ENCODE results near the gene C16orf96.

The C16orf96 gene

DNA sequence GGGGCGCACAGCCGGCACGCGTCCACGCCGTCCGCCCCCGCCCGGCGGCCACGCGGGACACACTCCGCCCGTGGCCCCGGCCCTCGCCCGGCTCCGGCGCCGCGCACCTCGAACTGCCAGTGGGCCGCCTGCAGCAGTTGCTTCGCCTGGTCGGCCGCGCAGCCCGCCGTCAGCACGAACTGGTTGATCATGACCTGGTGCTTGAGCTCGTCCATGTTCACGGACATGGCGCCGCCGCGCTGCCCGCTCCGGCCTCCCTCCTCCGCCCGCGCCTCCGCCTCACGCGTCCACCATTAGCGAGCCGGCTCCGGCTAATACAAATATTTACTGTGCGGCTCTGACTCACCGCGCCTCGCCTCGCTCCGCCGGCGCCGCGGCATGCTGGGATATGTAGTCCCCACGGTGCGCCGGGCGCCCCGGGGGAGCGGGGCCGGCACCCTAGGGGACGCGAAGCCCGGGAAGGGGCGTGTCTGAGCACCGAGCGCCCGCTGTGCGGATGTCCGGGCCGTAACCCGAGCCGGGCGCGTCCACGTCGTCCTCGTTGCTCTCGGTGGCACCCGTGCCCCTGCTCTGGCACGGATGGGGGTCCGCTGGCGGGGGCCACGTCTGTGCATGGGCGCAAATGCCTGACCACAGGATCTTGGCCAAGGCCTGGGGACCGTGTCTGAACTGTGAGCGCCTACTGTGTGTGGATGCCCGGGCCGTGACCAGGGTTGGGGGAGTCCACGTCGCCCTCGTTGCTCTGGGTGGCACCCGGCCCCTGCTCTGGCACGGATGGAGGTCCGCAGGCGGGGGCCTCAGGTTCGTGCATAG lies 58.6 kb downstream of the C16orf96 start, which contains the start of gene UBALD1:
Gene UBALD1, minus strand, starts transcription at position 318 of the 813 bp plus-strand sequence. Its CDS starts 91 bp downstream, at position 227.
- peak within 1 kb of the TSS; percentile 94 for H3K9ac ChIP-seq (ENCODE audit: low read depth, low read length)
- peak within 1 kb of the TSS; percentile 72 for H3K27ac ChIP-seq (ENCODE audit: low read length)
- H3K4me3 ChIP-seq (ENCODE audit: low read length): peak within 1 kb of the TSS; percentile 94
- H3K36me3 ChIP-seq (ENCODE audit: insufficient read depth, low read depth, low read length): 0 out of 2 replicates have a peak, but pooled peaks cover 2% of the 10 kb centered on the region
- peaks cover 14% of the 10 kb centered on the region for H3K4me1 ChIP-seq (ENCODE audit: insufficient read depth, low read length)
- H3K27me3 ChIP-seq (ENCODE audit: insufficient read depth, low read length): no peaks in the 10 kb centered on the region
- H3K9me3 ChIP-seq (ENCODE audit: insufficient read depth, low read depth, low read length): no peaks in the 10 kb centered on the region

DNA sequence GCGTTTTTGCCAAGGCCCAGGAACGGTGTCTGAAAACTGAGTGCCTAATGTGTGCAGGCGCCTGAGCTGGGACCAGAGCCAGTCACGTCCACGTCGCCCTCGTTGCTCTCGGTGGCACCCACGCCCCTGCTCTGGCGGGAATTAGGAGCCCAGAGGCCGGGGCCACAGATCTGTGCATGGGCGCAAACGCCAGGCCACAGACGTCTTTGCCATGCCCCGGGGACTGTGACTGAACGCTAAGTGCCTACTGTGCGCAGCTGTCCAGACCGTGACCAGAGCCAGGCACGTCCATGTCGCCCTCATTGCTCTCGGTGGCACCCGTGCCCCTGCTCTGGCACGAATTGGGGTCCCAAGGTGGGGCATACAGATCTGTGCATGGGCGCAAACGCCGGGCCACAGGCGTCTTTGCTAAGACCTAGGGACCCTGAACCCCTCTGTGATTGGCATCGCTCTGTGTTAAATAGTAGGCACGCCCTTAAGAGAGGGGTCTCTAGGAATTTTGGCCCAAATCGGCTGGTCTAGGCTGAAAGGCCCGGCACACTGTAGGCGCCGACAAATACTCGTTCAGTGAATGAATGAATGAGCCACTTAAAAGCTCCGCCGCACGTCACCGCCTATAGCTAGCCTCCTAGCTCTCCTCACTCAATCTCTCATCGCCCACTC lies 59.4 kb downstream of the C16orf96 start:
- H3K4me1 ChIP-seq (ENCODE audit: insufficient read depth, low read length): peaks cover 14% of the 10 kb centered on the region
- peak overlapping the region; percentile 94; the same call in 1 of the 2 replicates for H3K4me3 ChIP-seq (ENCODE audit: low read length)
- H3K36me3 ChIP-seq (ENCODE audit: insufficient read depth, low read depth, low read length): no peaks in the 10 kb centered on the region
- H3K27me3 ChIP-seq (ENCODE audit: insufficient read depth, low read length): no peaks in the 10 kb centered on the region
- peak overlapping the region; percentile 72 for H3K27ac ChIP-seq (ENCODE audit: low read length)
- no peaks in the 10 kb centered on the region for H3K9me3 ChIP-seq (ENCODE audit: insufficient read depth, low read depth, low read length)
- H3K9ac ChIP-seq (ENCODE audit: low read depth, low read length): peak overlapping the region; percentile 94

DNA sequence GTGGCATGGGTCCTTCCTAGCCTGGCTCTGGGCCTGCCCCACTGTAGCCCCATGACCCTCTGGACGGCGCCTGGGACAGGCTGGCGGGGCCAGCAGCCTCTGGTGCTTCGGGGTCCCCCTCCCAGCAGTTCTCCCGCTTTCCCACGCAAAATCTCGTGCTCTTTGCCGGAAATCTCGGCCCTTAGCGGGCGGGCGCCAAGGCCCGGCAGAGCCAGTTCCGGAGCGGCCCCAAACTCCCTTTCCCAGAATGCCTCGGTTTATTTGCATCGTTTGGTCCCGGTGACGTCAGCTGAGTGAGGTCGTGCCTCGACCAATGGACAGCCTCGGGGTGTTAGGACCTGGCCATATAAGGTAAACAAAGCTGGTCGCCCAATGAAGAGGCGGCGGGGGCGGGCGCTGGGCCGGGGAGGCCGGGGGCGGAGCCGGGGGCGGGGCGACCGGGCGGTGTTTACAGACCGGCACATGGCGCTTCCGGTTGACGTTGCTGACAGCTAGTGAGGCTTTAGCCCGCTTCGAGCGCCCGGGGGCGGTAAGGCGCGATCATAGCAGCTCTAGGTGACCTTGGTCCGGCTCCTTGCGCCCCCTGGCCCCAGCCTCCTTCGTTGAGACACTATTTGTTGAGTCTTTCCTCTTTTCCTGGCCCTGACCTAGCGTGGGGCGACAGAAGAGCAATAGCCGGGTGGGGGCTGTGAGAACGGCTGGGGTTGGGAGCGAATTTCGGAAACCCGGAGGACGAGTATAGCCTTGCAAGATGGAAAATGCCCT lies 60.1 kb downstream of the C16orf96 start:
- Histone ChIP-seq H3K9me3 (ENCODE audit: insufficient read depth, low read depth, low read length) (no peaks in the 10 kb centered on the region), H3K27ac (ENCODE audit: low read length) (peak overlapping the region; percentile 91), H3K36me3 (ENCODE audit: insufficient read depth, low read depth, low read length) (no peaks in the 10 kb centered on the region), H3K4me1 (ENCODE audit: insufficient read depth, low read length) (peaks cover 14% of the 10 kb centered on the region), H3K27me3 (ENCODE audit: insufficient read depth, low read length) (no peaks in the 10 kb centered on the region), H3K9ac (ENCODE audit: low read depth, low read length) (peak overlapping the region; percentile 97), H3K4me3 (ENCODE audit: low read length) (peak overlapping the region; percentile 70)

DNA sequence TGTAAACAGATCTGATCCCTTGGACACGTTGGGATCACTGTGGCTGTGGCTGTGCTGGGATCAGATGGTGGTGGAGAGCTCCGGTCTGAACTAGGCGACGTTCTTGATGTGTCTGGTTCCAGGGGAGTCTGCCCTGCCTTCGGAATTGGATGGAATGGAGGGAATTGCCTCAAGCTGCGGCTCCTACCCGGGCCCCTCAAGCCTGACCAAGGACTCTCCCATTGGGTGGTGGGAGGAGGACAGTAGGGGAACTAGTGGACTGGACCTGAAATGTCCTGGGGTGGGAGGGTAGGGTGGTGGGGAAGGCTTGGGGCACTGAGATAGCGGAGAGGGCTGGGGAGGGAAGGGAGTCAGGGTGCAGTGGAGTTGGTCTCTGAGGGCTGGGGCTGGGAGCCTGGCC lies 61.7 kb downstream of the C16orf96 start:
- H3K9ac ChIP-seq (ENCODE audit: low read depth, low read length): peak overlapping the region; percentile 97; the same call in 1 of the 2 replicates
- H3K27ac ChIP-seq (ENCODE audit: low read length): peak overlapping the region; percentile 65
- H3K36me3 ChIP-seq (ENCODE audit: insufficient read depth, low read depth, low read length): no peaks in the 10 kb centered on the region
- H3K27me3 ChIP-seq (ENCODE audit: insufficient read depth, low read length): no peaks in the 10 kb centered on the region
- H3K9me3 ChIP-seq (ENCODE audit: insufficient read depth, low read depth, low read length): no peaks in the 10 kb centered on the region
- H3K4me3 ChIP-seq (ENCODE audit: low read length): no peak overlapping the region
- H3K4me1 ChIP-seq (ENCODE audit: insufficient read depth, low read length): peaks cover 13% of the 10 kb centered on the region

DNA sequence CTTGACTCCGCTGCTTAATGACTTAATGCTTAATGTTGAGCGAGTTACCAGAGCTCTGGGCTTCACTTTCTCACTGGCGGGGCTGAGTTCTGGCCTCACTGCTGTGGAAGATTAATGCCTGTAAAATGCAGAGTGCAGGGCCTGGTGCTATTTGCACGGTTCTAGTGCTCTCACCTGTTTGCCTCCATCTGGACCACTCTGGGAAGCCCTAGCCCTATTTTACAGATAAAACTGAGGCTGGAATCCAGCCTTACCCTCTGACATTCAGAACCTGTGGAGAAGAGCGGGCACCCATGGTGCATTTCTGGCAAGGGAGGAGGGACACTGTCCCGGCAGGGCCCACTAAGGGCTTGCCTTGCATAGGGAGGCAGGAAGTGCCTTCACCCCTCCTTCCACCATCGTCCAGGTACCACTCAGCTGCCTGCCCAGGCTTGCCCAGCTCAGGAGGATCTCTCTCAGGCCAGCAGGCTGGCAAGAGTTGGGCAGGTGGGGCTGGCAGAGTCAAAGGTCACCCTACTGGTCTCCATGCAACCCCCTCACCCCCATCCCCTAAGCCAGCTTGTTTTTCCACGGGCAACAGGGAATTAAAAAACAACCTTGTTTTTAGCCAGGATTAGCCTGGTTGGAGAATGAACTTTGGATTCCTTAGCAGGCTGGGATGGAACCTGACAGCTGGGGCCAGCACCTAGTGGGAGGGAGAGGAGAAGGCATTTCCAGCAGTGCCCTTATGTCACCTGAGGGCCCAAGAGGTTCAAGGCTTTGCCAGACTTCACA lies 62.7 kb downstream of the C16orf96 start:
- Histone ChIP-seq H3K27ac (ENCODE audit: low read length) (no peak overlapping the region), H3K9me3 (ENCODE audit: insufficient read depth, low read depth, low read length) (no peaks in the 10 kb centered on the region), H3K9ac (ENCODE audit: low read depth, low read length) (no peak overlapping the region; the same call in 1 of the 2 replicates), H3K27me3 (ENCODE audit: insufficient read depth, low read length) (no peaks in the 10 kb centered on the region), H3K36me3 (ENCODE audit: insufficient read depth, low read depth, low read length) (no peaks in the 10 kb centered on the region), H3K4me1 (ENCODE audit: insufficient read depth, low read length) (peaks cover 6% of the 10 kb centered on the region; the same call in 1 of the 2 replicates), H3K4me3 (ENCODE audit: low read length) (no peak overlapping the region)

DNA sequence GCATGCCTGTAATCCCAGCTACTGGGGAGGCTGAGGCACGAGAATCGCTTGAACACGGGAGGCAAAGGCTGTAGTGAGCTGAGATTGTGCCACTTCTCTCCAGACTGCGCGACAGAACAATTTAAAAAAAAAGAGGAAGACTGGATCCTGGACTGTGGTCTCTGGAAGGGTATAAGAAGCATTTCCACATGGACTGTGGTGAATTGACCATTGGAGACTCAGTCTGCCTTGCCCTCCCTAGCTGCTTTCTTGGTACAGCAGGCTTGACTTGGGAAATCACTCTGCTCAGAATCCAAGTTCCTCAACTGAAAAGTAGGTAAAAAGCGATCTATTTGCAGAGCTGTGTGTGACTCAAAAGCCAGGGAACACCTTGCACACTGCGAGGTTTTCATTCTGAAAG lies 67.5 kb downstream of the C16orf96 start:
- Histone ChIP-seq H3K4me1 (ENCODE audit: insufficient read depth, low read length) (0 out of 2 replicates have a peak, but pooled peaks cover 6% of the 10 kb centered on the region), H3K27ac (ENCODE audit: low read length) (no peak overlapping the region), H3K27me3 (ENCODE audit: insufficient read depth, low read length) (no peaks in the 10 kb centered on the region), H3K4me3 (ENCODE audit: low read length) (no peak overlapping the region), H3K36me3 (ENCODE audit: insufficient read depth, low read depth, low read length) (0 out of 2 replicates have a peak, but pooled peaks cover 6% of the 10 kb centered on the region), H3K9me3 (ENCODE audit: insufficient read depth, low read depth, low read length) (no peaks in the 10 kb centered on the region), H3K9ac (ENCODE audit: low read depth, low read length) (no peak overlapping the region)

DNA sequence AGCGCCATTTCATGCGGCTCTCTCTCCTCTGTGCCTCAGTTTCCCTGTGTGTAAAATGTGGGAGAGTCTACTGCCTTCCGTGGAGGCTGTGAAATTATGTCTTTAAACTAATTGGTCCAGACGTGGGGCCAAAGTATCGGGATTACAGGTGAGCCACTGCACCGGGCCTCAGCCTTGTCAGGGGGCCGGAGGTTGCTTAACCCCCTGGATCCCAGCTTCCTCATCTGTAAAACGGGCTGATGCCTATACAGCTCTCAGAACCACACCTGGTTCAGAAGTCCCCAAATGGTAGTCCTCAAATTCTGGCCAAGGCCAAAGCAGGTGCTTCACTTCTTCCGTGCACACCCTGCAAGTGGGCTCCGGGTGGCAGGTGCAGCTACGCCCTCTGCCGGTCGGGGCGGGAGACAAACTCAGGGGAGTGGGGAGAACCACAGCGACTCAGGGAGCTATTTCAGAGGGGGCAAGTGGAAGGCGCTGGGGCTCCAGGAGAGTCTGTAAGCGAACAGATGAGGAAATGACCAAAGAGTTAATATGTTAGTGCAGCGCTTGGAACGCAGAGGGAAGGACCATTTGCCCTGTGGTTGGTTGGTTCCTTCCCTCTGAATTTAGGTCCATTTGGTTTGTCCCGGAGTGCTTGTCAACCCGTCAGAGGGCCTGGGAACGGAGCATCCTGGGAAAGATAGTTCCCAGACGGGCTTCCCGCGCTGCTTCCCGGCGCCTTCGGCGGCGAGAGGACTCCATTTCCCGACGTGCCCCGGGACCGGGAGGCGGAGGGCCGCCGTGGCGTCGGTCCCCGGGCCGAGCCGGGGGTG lies 68.1 kb downstream of the C16orf96 start, which contains the start of gene MGRN1:
Gene MGRN1, plus strand, starts transcription at position 812 of the 812 bp plus-strand sequence. CDS start 135 bp downstream, outside the sequence.
- peak within 1 kb of the TSS; percentile 97 for H3K4me3 ChIP-seq (ENCODE audit: low read length)
- H3K9me3 ChIP-seq (ENCODE audit: insufficient read depth, low read depth, low read length): no peaks in the 10 kb centered on the region
- peak within 1 kb of the TSS; percentile 90 for H3K9ac ChIP-seq (ENCODE audit: low read depth, low read length)
- H3K36me3 ChIP-seq (ENCODE audit: insufficient read depth, low read depth, low read length): 0 out of 2 replicates have a peak, but pooled peaks cover 6% of the 10 kb centered on the region
- H3K27ac ChIP-seq (ENCODE audit: low read length): peak within 1 kb of the TSS; percentile 79
- H3K27me3 ChIP-seq (ENCODE audit: insufficient read depth, low read length): no peaks in the 10 kb centered on the region
- 0 out of 2 replicates have a peak, but pooled peaks cover 6% of the 10 kb centered on the region for H3K4me1 ChIP-seq (ENCODE audit: insufficient read depth, low read length)

DNA sequence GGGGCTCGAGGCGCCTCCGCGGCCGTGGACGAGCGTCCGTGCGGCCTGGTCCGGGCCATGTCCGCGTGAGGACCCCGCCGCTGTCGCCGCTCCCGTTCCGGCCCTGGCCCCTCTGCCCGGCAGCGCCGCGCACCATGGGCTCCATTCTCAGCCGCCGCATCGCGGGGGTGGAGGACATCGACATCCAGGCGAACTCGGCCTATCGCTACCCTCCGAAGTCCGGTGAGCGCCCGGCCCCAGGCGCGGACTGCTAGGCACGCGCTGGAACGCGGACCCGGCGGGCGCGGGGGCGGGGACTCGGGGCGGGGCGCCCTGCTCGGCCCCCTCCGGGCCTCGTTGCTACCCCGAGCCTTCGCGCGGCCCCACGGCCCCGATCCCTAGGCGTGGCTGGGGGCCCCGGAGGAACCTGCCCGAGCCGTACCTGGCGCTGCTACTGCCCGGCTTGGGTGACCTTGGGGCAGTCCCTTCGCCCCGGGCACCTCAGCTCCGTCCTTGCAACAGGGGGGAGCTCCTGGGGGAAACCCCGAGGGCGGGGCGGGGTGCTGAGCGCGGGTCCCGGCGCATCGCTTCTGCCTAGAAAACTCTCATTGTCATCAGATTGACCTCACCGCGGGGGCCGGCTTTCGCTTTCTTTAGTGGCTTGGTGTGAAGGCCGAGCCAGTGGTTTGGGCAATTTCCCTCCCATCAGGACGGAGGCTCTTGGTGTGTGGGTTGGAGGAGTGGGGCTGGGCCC lies 68.9 kb downstream of the C16orf96 start:
- peak overlapping the region; percentile 90 for H3K9ac ChIP-seq (ENCODE audit: low read depth, low read length)
- H3K27me3 ChIP-seq (ENCODE audit: insufficient read depth, low read length): no peaks in the 10 kb centered on the region
- H3K9me3 ChIP-seq (ENCODE audit: insufficient read depth, low read depth, low read length): no peaks in the 10 kb centered on the region
- peak overlapping the region; percentile 27 for H3K27ac ChIP-seq (ENCODE audit: low read length)
- H3K4me1 ChIP-seq (ENCODE audit: insufficient read depth, low read length): 0 out of 2 replicates have a peak, but pooled peaks cover 6% of the 10 kb centered on the region
- H3K36me3 ChIP-seq (ENCODE audit: insufficient read depth, low read depth, low read length): 0 out of 2 replicates have a peak, but pooled peaks cover 6% of the 10 kb centered on the region
- peak overlapping the region; percentile 97 for H3K4me3 ChIP-seq (ENCODE audit: low read length)

DNA sequence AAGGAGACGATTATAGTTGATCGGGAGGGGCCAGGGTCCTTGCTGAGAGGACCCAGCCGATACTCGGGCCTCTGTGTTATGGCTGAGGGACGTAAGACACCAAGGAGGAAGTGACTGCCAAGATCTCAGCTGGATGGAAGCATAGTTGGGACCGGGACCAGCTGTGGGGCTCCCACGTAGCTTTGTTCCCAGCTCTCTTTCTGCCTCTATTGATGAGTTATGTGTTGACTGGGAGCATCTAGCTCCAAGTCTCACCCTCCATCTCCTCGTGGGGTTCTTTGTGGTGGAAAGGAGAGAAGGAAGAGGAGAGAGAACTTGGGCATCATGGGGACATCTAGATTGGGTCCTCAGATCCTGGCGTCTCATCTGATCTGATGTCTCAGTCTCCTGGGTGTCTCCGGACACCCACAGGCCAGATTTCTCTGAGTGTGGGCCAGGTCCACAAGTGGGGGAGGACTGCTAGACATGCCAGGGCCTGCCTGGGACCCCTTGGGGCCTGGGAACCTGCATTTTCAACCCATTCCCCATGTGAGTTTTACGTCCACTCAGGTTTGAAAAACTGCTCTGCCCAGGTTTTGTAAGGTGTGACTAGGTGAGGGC lies 69.5 kb downstream of the C16orf96 start:
- peak overlapping the region; percentile 27 for H3K27ac ChIP-seq (ENCODE audit: low read length)
- H3K36me3 ChIP-seq (ENCODE audit: insufficient read depth, low read depth, low read length): 0 out of 2 replicates have a peak, but pooled peaks cover 6% of the 10 kb centered on the region
- peak overlapping the region; percentile 90 for H3K9ac ChIP-seq (ENCODE audit: low read depth, low read length)
- H3K9me3 ChIP-seq (ENCODE audit: insufficient read depth, low read depth, low read length): no peaks in the 10 kb centered on the region
- H3K4me3 ChIP-seq (ENCODE audit: low read length): peak overlapping the region; percentile 97
- 0 out of 2 replicates have a peak, but pooled peaks cover 6% of the 10 kb centered on the region for H3K4me1 ChIP-seq (ENCODE audit: insufficient read depth, low read length)
- H3K27me3 ChIP-seq (ENCODE audit: insufficient read depth, low read length): no peaks in the 10 kb centered on the region

All from iPS-20b (cell line).